DND-41 (cell line): ENCODE data around the gene EIF4ENIF1.

Source experiments
- CTCF ChIP-seq: IDR thresholded peaks from 2 replicates; pipeline ENCODE4 v1.5.1; 2012; ENCODE audit warnings: borderline replicate concordance, low read length, moderate library complexity, mild to moderate bottlenecking; ENCODE audit not compliant: poor library complexity, severe bottlenecking; ENCODE audit errors: extremely low read depth
- EZH2 ChIP-seq: IDR thresholded peaks from 3 replicates; pipeline ENCODE4 v1.6.1; 2012; ENCODE audit warnings: borderline replicate concordance, low read depth, mild to moderate bottlenecking, moderate library complexity, low read length, inconsistent platforms; ENCODE audit not compliant: severe bottlenecking

GRCh38 chr22:31526270-31526669, 36.6 kb upstream of the EIF4ENIF1 start:
- no peak for TF ChIP-seq CTCF
- TF ChIP-seq EZH2, result no peak
